Measurements from ENCODE around the gene FAM32A. TPM values are rescaled to one million over a fixed set of nuclear protein-coding genes. Genes with fewer than 3 reads are reported as not detected.

The FAM32A gene
- total and polyA plus RNA-seq, 3 donors from 2014 or later: 62.0 to 87.0 (median 71.2) TPM

DNA sequence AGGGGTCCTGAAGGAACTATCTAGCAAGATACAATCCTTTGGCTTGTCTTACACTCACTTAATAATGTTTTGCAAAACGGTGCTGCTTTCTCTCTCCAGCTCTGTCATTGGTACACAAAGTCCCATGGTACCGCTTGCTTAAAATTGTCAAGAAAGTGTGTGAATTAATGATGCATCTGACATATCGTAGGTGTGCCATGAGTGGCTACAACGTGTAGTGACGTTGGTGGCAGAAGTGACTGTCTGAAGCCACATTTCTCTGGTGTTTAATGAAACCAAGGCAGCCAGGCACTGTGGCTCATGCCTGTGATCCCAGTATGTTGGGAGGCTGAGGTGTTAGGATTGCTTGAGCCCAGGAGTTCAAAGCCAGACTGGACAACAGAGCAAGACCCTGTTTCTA, 39.1 kb upstream of the FAM32A start:
- Histone ChIP-seq H3K4me1 (no peaks in the 10 kb centered on the region), H3K27ac (no peak overlapping the region), H3K36me3 (ENCODE audit: low read depth, missing control alignments) (no peaks in the 10 kb centered on the region), H3K4me3 (no peak overlapping the region), H3K9me3 (no peaks in the 10 kb centered on the region), H3K27me3 (no peaks in the 10 kb centered on the region)
- DNase-seq: no peak
- no peak for TF ChIP-seq CTCF (IDR thresholded peaks at IDR 0.05)
- TF ChIP-seq POLR2A (IDR thresholded peaks at IDR 0.05): no peak
- WGBS, 2 donors: 78 to 79% methylated on average over 5 of the region's 5 CpGs
- intact Hi-C loops (cut with DNase I; ENCODE audit: low total_unique reads): no loop called here

- intact Hi-C loops (cut with DNase I; ENCODE audit: low total_unique reads): no loop called here
- DNase-seq: no peak
- WGBS, 2 donors: 82 to 85% methylated on average over 5 to 8 of the region's 8 CpGs
Measured at GRCh38 chr19:16148443-16149229, 36.6 kb upstream of the FAM32A start.

DNA sequence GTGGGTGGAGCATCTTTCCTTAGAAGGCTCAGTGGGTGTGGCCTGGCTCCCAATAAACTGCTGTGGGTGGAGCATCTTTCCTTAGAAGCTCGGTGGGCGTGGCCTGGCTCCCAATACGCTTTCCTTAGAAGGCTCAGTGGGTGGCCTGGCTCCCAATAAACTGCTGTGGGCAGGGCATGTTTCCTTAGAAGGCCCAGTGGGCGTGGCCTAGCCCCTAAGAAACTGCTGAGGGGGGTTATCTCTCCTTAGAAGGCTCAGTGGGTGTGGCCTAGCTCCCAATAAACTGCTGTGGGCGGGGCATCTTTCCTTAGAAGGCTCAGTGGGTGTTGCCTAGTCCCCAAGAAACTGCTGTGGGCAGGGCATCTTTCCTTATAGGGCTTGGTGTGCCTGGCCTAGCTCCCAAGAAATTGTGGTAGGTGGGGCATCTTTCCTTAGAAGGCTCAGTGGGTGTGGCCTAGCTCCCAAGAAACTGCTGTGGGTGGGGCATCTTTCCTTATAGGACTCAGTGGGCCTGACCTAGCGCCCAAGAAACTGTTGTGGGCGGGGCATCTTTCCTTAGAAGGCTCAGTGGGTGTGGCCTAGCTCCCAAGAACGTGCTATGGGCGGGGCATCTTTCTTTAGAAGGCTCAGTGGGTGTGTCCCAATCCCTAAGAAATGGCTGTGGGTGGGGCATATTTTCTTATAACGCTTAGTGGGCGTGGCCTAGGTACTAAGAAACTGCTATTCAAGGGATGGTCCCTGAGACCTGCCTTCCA, 31.5 kb upstream of the FAM32A start:
- WGBS, 2 donors: 66 to 80% methylated on average over 6 to 11 of the region's 11 CpGs
- no peaks in the 10 kb centered on the region for H3K9me3 ChIP-seq
- DNase-seq: peak; percentile 62
- no peaks in the 10 kb centered on the region for H3K4me1 ChIP-seq
- TF ChIP-seq CTCF (IDR thresholded peaks at IDR 0.05) (no peak), POLR2A (IDR thresholded peaks at IDR 0.05) (no peak)
- no peaks in the 10 kb centered on the region for H3K27me3 ChIP-seq
- no peak overlapping the region for H3K27ac ChIP-seq
- peak overlapping the region in 1 of 2 donors; percentile 7 for H3K4me3 ChIP-seq
- no peaks in the 10 kb centered on the region for H3K36me3 ChIP-seq (ENCODE audit: low read depth, missing control alignments)
- intact Hi-C loops (cut with DNase I; ENCODE audit: low total_unique reads): no loop called here

More at GRCh38 chr19:16148443-16149229, 36.6 kb upstream of the FAM32A start:
- H3K36me3 ChIP-seq (ENCODE audit: low read depth, missing control alignments): no peaks in the 10 kb centered on the region
- H3K27ac ChIP-seq: no peak overlapping the region
- TF ChIP-seq CTCF (IDR thresholded peaks at IDR 0.05) (no peak), POLR2A (IDR thresholded peaks at IDR 0.05) (no peak)
- no peak overlapping the region for H3K4me3 ChIP-seq
- H3K9me3 ChIP-seq: no peaks in the 10 kb centered on the region
- H3K27me3 ChIP-seq: no peaks in the 10 kb centered on the region
- no peaks in the 10 kb centered on the region for H3K4me1 ChIP-seq

GRCh38 chr19:16154557-16154956, 30.7 kb upstream of the FAM32A start:
- TF ChIP-seq POLR2A (IDR thresholded peaks at IDR 0.05): no peak
- TF ChIP-seq CTCF (IDR thresholded peaks at IDR 0.05): no peak
- Histone ChIP-seq H3K4me1 (no peaks in the 10 kb centered on the region), H3K9me3 (no peaks in the 10 kb centered on the region), H3K4me3 (no peak overlapping the region), H3K27me3 (no peaks in the 10 kb centered on the region), H3K27ac (no peak overlapping the region), H3K36me3 (ENCODE audit: low read depth, missing control alignments) (no peaks in the 10 kb centered on the region)
- no peak for DNase-seq
- intact Hi-C loops (cut with DNase I; ENCODE audit: low total_unique reads): no loop called here
- WGBS, 2 donors: 70 to 74% methylated on average over 8 of the region's 8 CpGs

Measured in testis (tissue), 3 donors.